Fibroblast of lung (primary cell): Measurements from ENCODE around the gene SORCS2. TPM values are rescaled to one million over a fixed set of nuclear protein-coding genes. Genes with fewer than 3 reads are reported as not detected.

ENCODE experiments used
- DNase-seq, 2 donors: peaks; one replicate each; pipeline versions ENCODE4 v3.0.0 to v3.0.0-alpha.2; 2010; ENCODE audit warnings: low read depth in 2 of 2
- H2AFZ ChIP-seq: 2 replicates; pipeline ENCODE4 v1.5.1; 2012; ENCODE audit warnings: low read length, control low read depth, inconsistent platforms
- H3K27ac ChIP-seq: 2 replicates; pipeline ENCODE4 v1.5.1; 2011; ENCODE audit warnings: low read length, control low read depth; ENCODE audit not compliant: insufficient read depth
- H3K27me3 ChIP-seq: 2 replicates; pipeline ENCODE4 v1.5.1; 2011; ENCODE audit warnings: mild to moderate bottlenecking, low read length; ENCODE audit not compliant: control insufficient read depth, insufficient read depth
- H3K36me3 ChIP-seq: 2 replicates; pipeline ENCODE4 v1.5.1; 2011; ENCODE audit warnings: low read length; ENCODE audit not compliant: control insufficient read depth, insufficient read depth
- H3K4me1 ChIP-seq: 2 replicates; pipeline ENCODE4 v1.5.1; 2011; ENCODE audit warnings: low read length; ENCODE audit not compliant: control insufficient read depth, insufficient read depth; ENCODE audit errors: extremely low read depth
- H3K4me2 ChIP-seq: 2 replicates; pipeline ENCODE4 v1.5.1; 2011; ENCODE audit warnings: low read length, control low read depth; ENCODE audit not compliant: insufficient read depth; ENCODE audit errors: extremely low read depth
- H3K4me3 ChIP-seq, 4 experiments: fragments of 200-600 bp in 1 of 4; sonication (generic) in 1 of 4; replicated peaks in 1 of 4; 2 replicates each; pipeline ENCODE4 v1.5.1; 2011 to 2016; ENCODE audit warnings: low read length in 4 of 4, low read depth in 3 of 4, mild to moderate bottlenecking in 3 of 4, control low read depth in 2 of 4, inconsistent platforms in 1 of 4, mixed read lengths in 1 of 4; ENCODE audit not compliant: insufficient read depth in 1 of 4; ENCODE audit errors: control extremely low read depth in 1 of 4
- H3K79me2 ChIP-seq: 2 replicates; pipeline ENCODE4 v1.5.1; 2012; ENCODE audit warnings: mild to moderate bottlenecking, low read length, inconsistent platforms; ENCODE audit not compliant: control insufficient read depth, insufficient read depth
- H3K9ac ChIP-seq: 2 replicates; pipeline ENCODE4 v1.5.1; 2011; ENCODE audit warnings: mild to moderate bottlenecking, low read length, control low read depth; ENCODE audit not compliant: insufficient read depth
- H3K9me3 ChIP-seq: 2 replicates; pipeline ENCODE4 v1.5.1; 2012; ENCODE audit warnings: low read depth, low read length; ENCODE audit not compliant: control insufficient read depth, insufficient read depth
- H4K20me1 ChIP-seq: 2 replicates; pipeline ENCODE4 v1.5.1; 2011; ENCODE audit warnings: low read length; ENCODE audit not compliant: control insufficient read depth, insufficient read depth; ENCODE audit errors: extremely low read depth
- EZH2 ChIP-seq: IDR thresholded peaks from 2 replicates; pipeline ENCODE4 v1.5.1; 2012; ENCODE audit warnings: low read length, control low read depth, mild to moderate bottlenecking; ENCODE audit errors: missing control alignments
- polyA plus RNA-seq, 2 donors: library from polyadenylated mRNA; depleted of rRNA in 1 of 2; stranded (reverse) in 1 of 2; unstranded in 1 of 2; fragments of >200 nt; gene quantifications; 2 replicates each; pipeline ENCODE4 v1.2.1, GENCODE V29; 2011 to 2012; ENCODE audit warnings: missing spikeins in 1 of 2
- total RNA-seq: library from RNA; depleted of rRNA; stranded (reverse); fragments of >200 nt; gene quantifications from 2 replicates; pipeline ENCODE4 v1.2.1, GENCODE V29; 2014
- TF ChIP-seq, protein P1 (sequence below), 2 donors: IDR thresholded peaks in 1 of 2; conservative IDR thresholded peaks in 1 of 2; 1 replicate in 1 of 2; 2 replicates in 1 of 2; pipeline ENCODE4 v1.5.1; 2011 to 2012; ENCODE audit warnings: low read length in 2 of 2, control low read depth in 1 of 2, inconsistent platforms in 1 of 2, low read depth in 1 of 2, mild to moderate bottlenecking in 1 of 2

The SORCS2 gene
- total and polyA plus RNA-seq, 2 donors (not counting 1 experiment from before 2014, with no cell fraction given), result 0.17 to 0.41 TPM

- H3K4me1 ChIP-seq, result no peaks in the 10 kb centered on the region
- TF ChIP-seq, protein P1, sequence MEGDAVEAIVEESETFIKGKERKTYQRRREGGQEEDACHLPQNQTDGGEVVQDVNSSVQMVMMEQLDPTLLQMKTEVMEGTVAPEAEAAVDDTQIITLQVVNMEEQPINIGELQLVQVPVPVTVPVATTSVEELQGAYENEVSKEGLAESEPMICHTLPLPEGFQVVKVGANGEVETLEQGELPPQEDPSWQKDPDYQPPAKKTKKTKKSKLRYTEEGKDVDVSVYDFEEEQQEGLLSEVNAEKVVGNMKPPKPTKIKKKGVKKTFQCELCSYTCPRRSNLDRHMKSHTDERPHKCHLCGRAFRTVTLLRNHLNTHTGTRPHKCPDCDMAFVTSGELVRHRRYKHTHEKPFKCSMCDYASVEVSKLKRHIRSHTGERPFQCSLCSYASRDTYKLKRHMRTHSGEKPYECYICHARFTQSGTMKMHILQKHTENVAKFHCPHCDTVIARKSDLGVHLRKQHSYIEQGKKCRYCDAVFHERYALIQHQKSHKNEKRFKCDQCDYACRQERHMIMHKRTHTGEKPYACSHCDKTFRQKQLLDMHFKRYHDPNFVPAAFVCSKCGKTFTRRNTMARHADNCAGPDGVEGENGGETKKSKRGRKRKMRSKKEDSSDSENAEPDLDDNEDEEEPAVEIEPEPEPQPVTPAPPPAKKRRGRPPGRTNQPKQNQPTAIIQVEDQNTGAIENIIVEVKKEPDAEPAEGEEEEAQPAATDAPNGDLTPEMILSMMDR (conservative IDR thresholded peaks at IDR 0.05 in 1 of 2, IDR thresholded peaks at IDR 0.05 in 1 of 2; ENCODE audit: low read depth in 1 of 2, low read length in 2 of 2), result no peak
- no peak for TF ChIP-seq EZH2
- peak in 1 of 2 donors; percentile 59 for DNase-seq
Observed at GRCh38 chr4:7222521-7222920, 30.2 kb downstream of the SORCS2 start.

GRCh38 chr4:7223541-7223940 lies 31.2 kb downstream of the SORCS2 start:
- no peak overlapping the region for H3K4me2 ChIP-seq
- H3K9me3 ChIP-seq, result no peaks in the 10 kb centered on the region
- no peaks in the 10 kb centered on the region for H3K79me2 ChIP-seq
- no peak overlapping the region for H3K27ac ChIP-seq
- H3K36me3 ChIP-seq, result no peaks in the 10 kb centered on the region
- no peaks in the 10 kb centered on the region for H4K20me1 ChIP-seq
- H2AFZ ChIP-seq, result no peak overlapping the region
- TF ChIP-seq, protein P1 (conservative IDR thresholded peaks at IDR 0.05 in 1 of 2, IDR thresholded peaks at IDR 0.05 in 1 of 2; ENCODE audit: low read depth in 1 of 2, low read length in 2 of 2), result no peak
- no peak for TF ChIP-seq EZH2
- no peak overlapping the region for H3K4me3 ChIP-seq
- no peaks in the 10 kb centered on the region for H3K27me3 ChIP-seq
- no peaks in the 10 kb centered on the region for H3K4me1 ChIP-seq
- DNase-seq, result no peak
- no peak overlapping the region for H3K9ac ChIP-seq

More at GRCh38 chr4:7222521-7222920, 30.2 kb downstream of the SORCS2 start:
- no peak overlapping the region for H3K4me3 ChIP-seq
- H3K27me3 ChIP-seq, result no peaks in the 10 kb centered on the region
- H3K4me2 ChIP-seq, result no peak overlapping the region
- H3K9ac ChIP-seq, result no peak overlapping the region
- no peak overlapping the region for H3K27ac ChIP-seq
- H3K36me3 ChIP-seq, result no peaks in the 10 kb centered on the region
- no peaks in the 10 kb centered on the region for H3K9me3 ChIP-seq
- H3K79me2 ChIP-seq, result no peaks in the 10 kb centered on the region
- H4K20me1 ChIP-seq, result no peaks in the 10 kb centered on the region
- no peak overlapping the region for H2AFZ ChIP-seq

- H3K36me3 ChIP-seq, result no peaks in the 10 kb centered on the region
- no peaks in the 10 kb centered on the region for H3K79me2 ChIP-seq
- no peaks in the 10 kb centered on the region for H3K9me3 ChIP-seq
- H2AFZ ChIP-seq, result no peak overlapping the region
- TF ChIP-seq EZH2, result no peak
- TF ChIP-seq, protein P1 (conservative IDR thresholded peaks at IDR 0.05 in 1 of 2, IDR thresholded peaks at IDR 0.05 in 1 of 2; ENCODE audit: low read depth in 1 of 2, low read length in 2 of 2), result no peak
- H3K9ac ChIP-seq, result no peak overlapping the region
- no peaks in the 10 kb centered on the region for H3K27me3 ChIP-seq
- no peaks in the 10 kb centered on the region for H4K20me1 ChIP-seq
- H3K27ac ChIP-seq, result no peak overlapping the region
- no peak overlapping the region for H3K4me2 ChIP-seq
- H3K4me1 ChIP-seq, result no peaks in the 10 kb centered on the region
- DNase-seq, result no peak
- H3K4me3 ChIP-seq, result no peak overlapping the region
Observed at GRCh38 chr4:7224001-7224400, 31.7 kb downstream of the SORCS2 start.
